Measurements from ENCODE around the gene ATP8B3.
A peak's percentile ranks its signal among the peaks of the same experiment; 100 is the strongest.

ATP8B3 gene

GRCh38 chr19:1755467-1756171, 56.5 kb downstream of the ATP8B3 start:
- no peak for TF ChIP-seq CTCF (conservative IDR thresholded peaks at IDR 0.05; ENCODE audit: control insufficient read depth, insufficient read depth, low read depth, low read length)
- DNase-seq (ENCODE audit: low read depth), result no peak
- H3K4me3 ChIP-seq (ENCODE audit: control insufficient read depth, low read depth, low read length), result no peak overlapping the region

GRCh38 chr19:1754636-1755466, 57.2 kb downstream of the ATP8B3 start:
- H3K4me3 ChIP-seq (ENCODE audit: control insufficient read depth, low read depth, low read length), result no peak overlapping the region
- peak; percentile 22 for DNase-seq (ENCODE audit: low read depth)
- no peak for TF ChIP-seq CTCF (conservative IDR thresholded peaks at IDR 0.05; ENCODE audit: control insufficient read depth, insufficient read depth, low read depth, low read length)

- TF ChIP-seq CTCF (conservative IDR thresholded peaks at IDR 0.05; ENCODE audit: control insufficient read depth, insufficient read depth, low read depth, low read length), result no peak
- no peak for DNase-seq (ENCODE audit: low read depth)
- no peak overlapping the region for H3K4me3 ChIP-seq (ENCODE audit: control insufficient read depth, low read depth, low read length)
Measured at GRCh38 chr19:1754018-1754635, 57.9 kb downstream of the ATP8B3 start.

- H3K4me3 ChIP-seq (ENCODE audit: control insufficient read depth, low read depth, low read length), result no peak within 1 kb of the TSS
- no peak for DNase-seq (ENCODE audit: low read depth)
- no peak for TF ChIP-seq CTCF (conservative IDR thresholded peaks at IDR 0.05; ENCODE audit: control insufficient read depth, insufficient read depth, low read depth, low read length)
Measured at GRCh38 chr19:1752757-1753728, 59.0 kb downstream of the ATP8B3 start, which contains the start of gene ONECUT3. TSS of gene ONECUT3 (plus strand) at chr19:1753506. CDS start at chr19:1753663, 157 bp downstream.

- TF ChIP-seq CTCF (conservative IDR thresholded peaks at IDR 0.05; ENCODE audit: control insufficient read depth, insufficient read depth, low read depth, low read length), result no peak
- DNase-seq (ENCODE audit: low read depth), result no peak
- H3K4me3 ChIP-seq (ENCODE audit: control insufficient read depth, low read depth, low read length), result no peak overlapping the region
Measured at GRCh38 chr19:1752009-1752756, 59.9 kb downstream of the ATP8B3 start.

Measured in fibroblast of mammary gland (primary cell).